ENCODE data around the gene CDC73. TPM values are rescaled to one million over a fixed set of nuclear protein-coding genes. Genes with fewer than 3 reads are reported as not detected.
"Not testable (repeated sequence)": the region's sequence is repeated elsewhere in the genome, so short reads cannot be mapped to it uniquely, and the experiment has no call there.

The CDC73 gene
- total and polyA plus RNA-seq, 2 experiments from 2014 or later: 32.4 to 33.9 TPM

GRCh38 chr1:193284219-193284618, 162.4 kb downstream of the CDC73 start:
- H3K79me2 ChIP-seq: no peaks in the 10 kb centered on the region
- H3K4me2 ChIP-seq: no peak overlapping the region
- H3K27ac ChIP-seq: no peak overlapping the region
- no peaks in the 10 kb centered on the region for H3K27me3 ChIP-seq
- no peak overlapping the region for H3K4me3 ChIP-seq
- DNase-seq (ENCODE audit: low spot score): no peak
- no peaks in the 10 kb centered on the region for H3K9me3 ChIP-seq (ENCODE audit: low read depth)
- H3K36me3 ChIP-seq (replicated peaks; ENCODE audit: insufficient read depth, low read depth): no peaks in the 10 kb centered on the region
- H3K9me2 ChIP-seq (replicated peaks; ENCODE audit: insufficient read depth): no peaks in the 10 kb centered on the region
- H3K4me1 ChIP-seq (ENCODE audit: insufficient read depth): no peaks in the 10 kb centered on the region
- no peaks in the 10 kb centered on the region for H4K20me1 ChIP-seq (ENCODE audit: insufficient read depth, poor library complexity, severe bottlenecking)
- TF ChIP-seq CTCF (IDR thresholded peaks at IDR 0.05; ENCODE audit: poor library complexity) (no peak), EZH2 (IDR thresholded peaks at IDR 0.05; ENCODE audit: borderline replicate concordance) (no peak), EZH2phosphoT487 (IDR thresholded peaks at IDR 0.05; ENCODE audit: low read depth, severe bottlenecking, unreplicated experiment) (no peak)
- H2AFZ ChIP-seq: no peak overlapping the region

GRCh38 chr1:193285641-193286040, 163.8 kb downstream of the CDC73 start:
- H3K36me3 ChIP-seq (replicated peaks; ENCODE audit: insufficient read depth, low read depth): no peaks in the 10 kb centered on the region
- no peaks in the 10 kb centered on the region for H3K79me2 ChIP-seq
- H3K4me1 ChIP-seq (ENCODE audit: insufficient read depth): no peaks in the 10 kb centered on the region
- no peak overlapping the region for H2AFZ ChIP-seq
- no peak overlapping the region for H3K27ac ChIP-seq
- no peak overlapping the region for H3K4me3 ChIP-seq
- no peaks in the 10 kb centered on the region for H3K9me3 ChIP-seq (ENCODE audit: low read depth)
- TF ChIP-seq EZH2 (IDR thresholded peaks at IDR 0.05; ENCODE audit: borderline replicate concordance) (no peak), CTCF (IDR thresholded peaks at IDR 0.05; ENCODE audit: poor library complexity) (no peak), EZH2phosphoT487 (IDR thresholded peaks at IDR 0.05; ENCODE audit: low read depth, severe bottlenecking, unreplicated experiment) (no peak)
- no peak overlapping the region for H3K4me2 ChIP-seq
- H3K27me3 ChIP-seq: no peaks in the 10 kb centered on the region
- no peaks in the 10 kb centered on the region for H3K9me2 ChIP-seq (replicated peaks; ENCODE audit: insufficient read depth)
- no peak for DNase-seq (ENCODE audit: low spot score)
- H4K20me1 ChIP-seq (ENCODE audit: insufficient read depth, poor library complexity, severe bottlenecking): no peaks in the 10 kb centered on the region

GRCh38 chr1:193288548-193289080, 166.8 kb downstream of the CDC73 start:
- not testable (repeated sequence) for H3K9me3 ChIP-seq (ENCODE audit: low read depth); H3K36me3 ChIP-seq (replicated peaks; ENCODE audit: insufficient read depth, low read depth); DNase-seq (ENCODE audit: low spot score); H3K4me2 ChIP-seq; H3K4me3 ChIP-seq; H3K9me2 ChIP-seq (replicated peaks; ENCODE audit: insufficient read depth); H3K27me3 ChIP-seq; H3K27ac ChIP-seq; H2AFZ ChIP-seq; H3K79me2 ChIP-seq; H4K20me1 ChIP-seq (ENCODE audit: insufficient read depth, poor library complexity, severe bottlenecking); H3K4me1 ChIP-seq (ENCODE audit: insufficient read depth)
- 95% methylated on average over 2 of the region's 2 CpGs for WGBS (ENCODE audit: low lambda C conversion rate, missing lambda C conversion rate)

GRCh38 chr1:193293726-193294125, 171.9 kb downstream of the CDC73 start:
- 79% methylated on average over 2 of the region's 2 CpGs for WGBS (ENCODE audit: low lambda C conversion rate, missing lambda C conversion rate)
- Histone ChIP-seq H3K27me3 (no peaks in the 10 kb centered on the region), H4K20me1 (ENCODE audit: insufficient read depth, poor library complexity, severe bottlenecking) (no peaks in the 10 kb centered on the region), H2AFZ (no peak overlapping the region), H3K36me3 (replicated peaks; ENCODE audit: insufficient read depth, low read depth) (no peaks in the 10 kb centered on the region), H3K4me1 (ENCODE audit: insufficient read depth) (no peaks in the 10 kb centered on the region), H3K27ac (no peak overlapping the region), H3K9me2 (replicated peaks; ENCODE audit: insufficient read depth) (no peaks in the 10 kb centered on the region), H3K4me2 (no peak overlapping the region), H3K79me2 (no peaks in the 10 kb centered on the region), H3K9me3 (ENCODE audit: low read depth) (no peaks in the 10 kb centered on the region), H3K4me3 (no peak overlapping the region)
- TF ChIP-seq CTCF (IDR thresholded peaks at IDR 0.05; ENCODE audit: poor library complexity): no peak
- no peak for DNase-seq (ENCODE audit: low spot score)

Measured in hepatocyte (in vitro differentiated cells).